Endothelial cell of umbilical vein (primary cell): ENCODE measurements around the gene MCU. TPM values are rescaled to one million over a fixed set of nuclear protein-coding genes. Genes with fewer than 3 reads are reported as not detected.

Source experiments
- BruUV-seq: library from RNA; stranded (reverse); fragments of 400-500 nt; replicated peaks from 2 replicates; lab custom pipeline; 2021; lab: Mats Ljungman, UMichigan
- CTCF ChIA-PET: fragments of 300-600, 350-600 bp; sonication (Branson Sonifier 250); formaldehyde crosslinking; loops from one replicate; lab custom pipeline; 2021; ENCODE audit warnings: antibody characterized with exemption, inconsistent platforms; lab: Charles Lee
- POLR2A ChIA-PET: fragments of 300-600, 350-600 bp; sonication (Branson Sonifier 250); formaldehyde crosslinking; loops from one replicate; lab custom pipeline; 2021; ENCODE audit warnings: antibody characterized with exemption, inconsistent platforms; lab: Charles Lee
- DNase-seq: peaks from one replicate; pipeline ENCODE4 v3.0.0-alpha.2; 2011; ENCODE audit warnings: low read depth, low spot score
- FAIRE-seq: peaks from 2 replicates; lab custom pipeline; 2011; peaks lifted over from hg19 to GRCh38; lab: Jason Lieb, UNC
- H2AFZ ChIP-seq: 2 replicates; pipeline ENCODE4 v1.6.0; 2012; ENCODE audit warnings: low read depth, low read length, control low read depth, inconsistent platforms
- H3K27ac ChIP-seq: 2 replicates; pipeline ENCODE4 v1.5.1; 2011; ENCODE audit warnings: low read depth, mild to moderate bottlenecking, control low read depth, low read length, moderate library complexity; ENCODE audit not compliant: insufficient read depth
- H3K27me3 ChIP-seq, 2 experiments: 2 replicates each; pipeline versions ENCODE4 v1.6.0 to v1.6.1; 2011; ENCODE audit warnings: low read length in 2 of 2, mixed read lengths in 1 of 2; ENCODE audit not compliant: control insufficient read depth in 2 of 2, insufficient read depth in 2 of 2
- H3K36me3 ChIP-seq, 2 experiments: 2 replicates in 1 of 2; 3 replicates in 1 of 2; pipeline ENCODE4 v1.5.1; 2011; ENCODE audit warnings: low read length in 2 of 2, mild to moderate bottlenecking in 1 of 2, moderate library complexity in 1 of 2; ENCODE audit not compliant: control insufficient read depth in 2 of 2, insufficient read depth in 2 of 2; ENCODE audit errors: extremely low read depth in 1 of 2
- H3K4me1 ChIP-seq: 3 replicates; pipeline ENCODE4 v1.5.1; 2011; ENCODE audit warnings: mild to moderate bottlenecking, low read length; ENCODE audit not compliant: control insufficient read depth, insufficient read depth; ENCODE audit errors: extremely low read depth
- H3K4me2 ChIP-seq: 2 replicates; pipeline ENCODE4 v1.6.1; 2011; ENCODE audit warnings: low read length, control low read depth, mixed read lengths; ENCODE audit not compliant: insufficient read depth
- H3K4me3 ChIP-seq, 3 experiments: fragments of 200-600 bp in 1 of 3; sonication (generic), shearing (Covaris generic) in 1 of 3; replicated peaks in 1 of 3; 2 replicates each; pipeline ENCODE4 v1.5.1; 2011 to 2016; ENCODE audit warnings: control low read depth in 3 of 3, low read length in 3 of 3, mild to moderate bottlenecking in 2 of 3, inconsistent platforms in 1 of 3, low read depth in 1 of 3, moderate library complexity in 1 of 3; ENCODE audit not compliant: insufficient read depth in 1 of 3
- H3K79me2 ChIP-seq: 2 replicates; pipeline ENCODE4 v1.6.0; 2012; ENCODE audit warnings: low read length, inconsistent platforms; ENCODE audit not compliant: control insufficient read depth, insufficient read depth
- H3K9ac ChIP-seq: replicated peaks from 2 replicates; pipeline ENCODE3; 2011; ENCODE audit warnings: low read length, control low read depth; ENCODE audit not compliant: insufficient read depth; ENCODE audit errors: extremely low read depth
- H3K9me1 ChIP-seq: replicated peaks from 3 replicates; pipeline ENCODE4 v1.6.0; 2011; ENCODE audit warnings: mild to moderate bottlenecking, low read length; ENCODE audit not compliant: control insufficient read depth, insufficient read depth; ENCODE audit errors: extremely low read depth
- H3K9me3 ChIP-seq: replicated peaks from 2 replicates; pipeline ENCODE4 v1.5.1; 2012; ENCODE audit warnings: low read length, inconsistent platforms; ENCODE audit not compliant: control insufficient read depth, insufficient read depth
- H4K20me1 ChIP-seq: replicated peaks from 2 replicates; pipeline ENCODE3; 2011; ENCODE audit warnings: mild to moderate bottlenecking, low read length; ENCODE audit not compliant: control insufficient read depth, insufficient read depth; ENCODE audit errors: extremely low read depth
- EZH2 ChIP-seq: IDR thresholded peaks from 2 replicates; pipeline ENCODE4 v1.6.1; 2012; ENCODE audit warnings: borderline replicate concordance, low read depth, mild to moderate bottlenecking, moderate library complexity, low read length, inconsistent platforms; ENCODE audit not compliant: severe bottlenecking
- FOS ChIP-seq: IDR thresholded peaks from 2 replicates; pipeline ENCODE4 v1.6.1; 2011; ENCODE audit warnings: mild to moderate bottlenecking, low read length, moderate library complexity, borderline replicate concordance; ENCODE audit not compliant: insufficient read depth
- GATA2 ChIP-seq: IDR thresholded peaks from 2 replicates; pipeline ENCODE4 v1.7.0; 2011; ENCODE audit warnings: low read depth, mild to moderate bottlenecking, moderate library complexity, mixed read lengths, low read length; ENCODE audit not compliant: insufficient read length, insufficient read depth
- JUN ChIP-seq: IDR thresholded peaks from 2 replicates; pipeline ENCODE4 v1.6.1; 2011; ENCODE audit warnings: borderline replicate concordance, low read depth; ENCODE audit not compliant: insufficient read length, insufficient read depth
- MAX ChIP-seq: IDR thresholded peaks from 2 replicates; pipeline ENCODE4 v1.6.1; 2011; ENCODE audit not compliant: insufficient read depth, insufficient read length
- MYC ChIP-seq: IDR thresholded peaks from one replicate; pipeline ENCODE4 v1.6.1; 2011; ENCODE audit warnings: mild to moderate bottlenecking, low read depth, low read length
- POLR2A ChIP-seq: IDR thresholded peaks from 2 replicates; pipeline ENCODE4 v1.6.1; 2012; ENCODE audit warnings: low read depth, mild to moderate bottlenecking, control low read depth, low read length
- POLR2AphosphoS5 ChIP-seq: IDR thresholded peaks from 2 replicates; pipeline ENCODE4 v1.6.1; 2012; ENCODE audit warnings: low read depth, mild to moderate bottlenecking, control low read depth, low read length, moderate library complexity; ENCODE audit not compliant: insufficient read depth
- dilution Hi-C: fragments of 300-500 bp; cut with MboI; formaldehyde crosslinking; loops from one replicate; pipeline ENCODE4 v1.15.0; 2019; ENCODE audit warnings: low sequenced_read_pairs; ENCODE audit not compliant: extremely low pct_ligation_motif_present
- intact Hi-C: fragments of 100-400 bp; cut with micrococcal nuclease; formaldehyde crosslinking; loops from one replicate; pipeline ENCODE4 v1.10.0; 2022
- polyA plus RNA-seq, 4 experiments: library from polyadenylated mRNA; depleted of rRNA in 3 of 4; stranded (reverse) in 3 of 4; unstranded in 1 of 4; fragments of >200 nt; gene quantifications; 2 replicates each; pipeline versions ENCODE4 v1.2.1 to v1.2.3, GENCODE V29; 2011 to 2012; ENCODE audit warnings: missing spikeins in 1 of 4
- total RNA-seq: library from RNA; stranded (reverse); gene quantifications from 2 replicates; pipeline ENCODE4 v1.2.3, GENCODE V29; 2021
- TF ChIP-seq, protein P1 (sequence below), 2 donors: IDR thresholded peaks; 1 replicate in 1 of 2; 2 replicates in 1 of 2; pipeline ENCODE4 v1.5.1; 2011; ENCODE audit warnings: low read length in 2 of 2, mild to moderate bottlenecking in 2 of 2, moderate library complexity in 2 of 2, control low read depth in 1 of 2, inconsistent platforms in 1 of 2, low read depth in 1 of 2; ENCODE audit not compliant: insufficient read depth in 1 of 2; ENCODE audit errors: extremely low read depth in 1 of 2

The MCU gene
- total and polyA plus RNA-seq, 2 donors (not counting 3 experiments of a cell fraction or from before 2014, with no cell fraction given), result 25.2 to 37.2 TPM

- Histone ChIP-seq H3K4me3 (no peak overlapping the region), H3K4me1 (peaks cover under 1% of the 10 kb centered on the region), H3K9me1 (no peaks in the 10 kb centered on the region), H3K36me3 (no peaks in the 10 kb centered on the region), H2AFZ (no peak overlapping the region), H3K9ac (no peak overlapping the region), H3K4me2 (no peak overlapping the region), H3K9me3 (no peaks in the 10 kb centered on the region), H3K27ac (no peak overlapping the region), H4K20me1 (no peaks in the 10 kb centered on the region), H3K27me3 (no peaks in the 10 kb centered on the region), H3K79me2 (peaks cover 28% of the 10 kb centered on the region)
- FAIRE-seq, result peak; percentile 70
- DNase-seq, result peak; percentile 49
- ChIA-PET POLR2A (no interaction called here), CTCF (interaction anchor here (0.7 to 1.6 kb wide), 3 partner anchors 10 to 130 kb away, joined by 3 to 14 read pairs (median 4); no protein-coding TSS in a partner anchor)
- intact Hi-C loops (no loop called here), dilution Hi-C loops (no loop called here)
- TF ChIP-seq MAX (no peak), POLR2AphosphoS5 (no peak), MYC (no peak), POLR2A (no peak), JUN (no peak), EZH2 (no peak), GATA2 (no peak), FOS (no peak)
- TF ChIP-seq, protein P1, sequence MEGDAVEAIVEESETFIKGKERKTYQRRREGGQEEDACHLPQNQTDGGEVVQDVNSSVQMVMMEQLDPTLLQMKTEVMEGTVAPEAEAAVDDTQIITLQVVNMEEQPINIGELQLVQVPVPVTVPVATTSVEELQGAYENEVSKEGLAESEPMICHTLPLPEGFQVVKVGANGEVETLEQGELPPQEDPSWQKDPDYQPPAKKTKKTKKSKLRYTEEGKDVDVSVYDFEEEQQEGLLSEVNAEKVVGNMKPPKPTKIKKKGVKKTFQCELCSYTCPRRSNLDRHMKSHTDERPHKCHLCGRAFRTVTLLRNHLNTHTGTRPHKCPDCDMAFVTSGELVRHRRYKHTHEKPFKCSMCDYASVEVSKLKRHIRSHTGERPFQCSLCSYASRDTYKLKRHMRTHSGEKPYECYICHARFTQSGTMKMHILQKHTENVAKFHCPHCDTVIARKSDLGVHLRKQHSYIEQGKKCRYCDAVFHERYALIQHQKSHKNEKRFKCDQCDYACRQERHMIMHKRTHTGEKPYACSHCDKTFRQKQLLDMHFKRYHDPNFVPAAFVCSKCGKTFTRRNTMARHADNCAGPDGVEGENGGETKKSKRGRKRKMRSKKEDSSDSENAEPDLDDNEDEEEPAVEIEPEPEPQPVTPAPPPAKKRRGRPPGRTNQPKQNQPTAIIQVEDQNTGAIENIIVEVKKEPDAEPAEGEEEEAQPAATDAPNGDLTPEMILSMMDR (IDR thresholded peaks at IDR 0.05; ENCODE audit: extremely low read depth in 1 of 2, insufficient read depth in 1 of 2, low read depth in 1 of 2, low read length in 2 of 2), result no peak
- no TSS peak for BruUV-seq
Measured at GRCh38 chr10:72702868-72703581, 11.1 kb downstream of the MCU start.
